ENCODE data around the gene KEL. TPM values are rescaled to one million over a fixed set of nuclear protein-coding genes. Genes with fewer than 3 reads are reported as not detected.

The KEL gene
- total RNA-seq, 4 donors from 2014 or later: not detected

DNA sequence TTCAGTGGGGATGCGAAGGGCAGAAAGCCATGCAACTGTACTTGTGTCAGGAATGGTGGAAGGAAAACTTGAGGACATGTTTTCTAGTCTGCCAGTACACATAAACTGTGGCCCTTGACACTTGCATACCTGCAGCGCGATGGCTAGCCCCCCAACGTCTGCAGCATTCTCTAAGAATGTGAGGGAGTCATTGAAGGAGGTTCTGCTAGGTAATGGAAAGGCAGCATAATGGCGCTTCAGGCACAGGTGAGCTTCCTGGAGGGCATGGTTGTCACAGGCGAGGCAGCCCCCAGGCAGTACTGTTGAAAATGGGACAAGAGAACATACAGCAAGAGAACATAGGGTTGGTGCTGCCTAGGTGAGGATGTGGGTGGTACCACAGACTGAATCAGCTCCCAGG is 19.4 kb downstream of the KEL start:
- TF ChIP-seq POLR2AphosphoS5 (IDR thresholded peaks at IDR 0.05): no peak
- TF ChIP-seq, protein P1, sequence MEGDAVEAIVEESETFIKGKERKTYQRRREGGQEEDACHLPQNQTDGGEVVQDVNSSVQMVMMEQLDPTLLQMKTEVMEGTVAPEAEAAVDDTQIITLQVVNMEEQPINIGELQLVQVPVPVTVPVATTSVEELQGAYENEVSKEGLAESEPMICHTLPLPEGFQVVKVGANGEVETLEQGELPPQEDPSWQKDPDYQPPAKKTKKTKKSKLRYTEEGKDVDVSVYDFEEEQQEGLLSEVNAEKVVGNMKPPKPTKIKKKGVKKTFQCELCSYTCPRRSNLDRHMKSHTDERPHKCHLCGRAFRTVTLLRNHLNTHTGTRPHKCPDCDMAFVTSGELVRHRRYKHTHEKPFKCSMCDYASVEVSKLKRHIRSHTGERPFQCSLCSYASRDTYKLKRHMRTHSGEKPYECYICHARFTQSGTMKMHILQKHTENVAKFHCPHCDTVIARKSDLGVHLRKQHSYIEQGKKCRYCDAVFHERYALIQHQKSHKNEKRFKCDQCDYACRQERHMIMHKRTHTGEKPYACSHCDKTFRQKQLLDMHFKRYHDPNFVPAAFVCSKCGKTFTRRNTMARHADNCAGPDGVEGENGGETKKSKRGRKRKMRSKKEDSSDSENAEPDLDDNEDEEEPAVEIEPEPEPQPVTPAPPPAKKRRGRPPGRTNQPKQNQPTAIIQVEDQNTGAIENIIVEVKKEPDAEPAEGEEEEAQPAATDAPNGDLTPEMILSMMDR (IDR thresholded peaks at IDR 0.05): no peak
- no peak for TF ChIP-seq EP300 (IDR thresholded peaks at IDR 0.05)
- no peak for TF ChIP-seq POLR2A (IDR thresholded peaks at IDR 0.05)
- ATAC-seq: no peak
- Histone ChIP-seq H3K4me3 (no peak overlapping the region), H3K36me3 (no peaks in the 10 kb centered on the region), H3K9me3 (no peaks in the 10 kb centered on the region), H3K4me1 (no peaks in the 10 kb centered on the region), H3K27ac (no peak overlapping the region), H3K27me3 (no peaks in the 10 kb centered on the region)
- WGBS, 2 donors (ENCODE audit: low coverage in 1 of 2): 86% methylated on average over 2 of the region's 6 CpGs; no CpG with 5 or more reads in 1 of the 2 donors

- H3K36me3 ChIP-seq: no peaks in the 10 kb centered on the region
- no peaks in the 10 kb centered on the region for H3K9me3 ChIP-seq
- H3K27me3 ChIP-seq: no peaks in the 10 kb centered on the region
- TF ChIP-seq, protein P1 (IDR thresholded peaks at IDR 0.05): no peak
- TF ChIP-seq POLR2A (IDR thresholded peaks at IDR 0.05) (no peak), POLR2AphosphoS5 (IDR thresholded peaks at IDR 0.05) (no peak), EP300 (IDR thresholded peaks at IDR 0.05) (no peak)
- ATAC-seq: no peak
- H3K4me3 ChIP-seq: no peak overlapping the region
- WGBS, 2 donors (ENCODE audit: low coverage in 1 of 2): 86 to 100% methylated on average over 1 to 7 of the region's 7 CpGs
- H3K4me1 ChIP-seq: no peaks in the 10 kb centered on the region
- no peak overlapping the region for H3K27ac ChIP-seq
These were observed 20.6 kb downstream of the KEL start for GRCh38 chr7:142941541-142941940.

DNA sequence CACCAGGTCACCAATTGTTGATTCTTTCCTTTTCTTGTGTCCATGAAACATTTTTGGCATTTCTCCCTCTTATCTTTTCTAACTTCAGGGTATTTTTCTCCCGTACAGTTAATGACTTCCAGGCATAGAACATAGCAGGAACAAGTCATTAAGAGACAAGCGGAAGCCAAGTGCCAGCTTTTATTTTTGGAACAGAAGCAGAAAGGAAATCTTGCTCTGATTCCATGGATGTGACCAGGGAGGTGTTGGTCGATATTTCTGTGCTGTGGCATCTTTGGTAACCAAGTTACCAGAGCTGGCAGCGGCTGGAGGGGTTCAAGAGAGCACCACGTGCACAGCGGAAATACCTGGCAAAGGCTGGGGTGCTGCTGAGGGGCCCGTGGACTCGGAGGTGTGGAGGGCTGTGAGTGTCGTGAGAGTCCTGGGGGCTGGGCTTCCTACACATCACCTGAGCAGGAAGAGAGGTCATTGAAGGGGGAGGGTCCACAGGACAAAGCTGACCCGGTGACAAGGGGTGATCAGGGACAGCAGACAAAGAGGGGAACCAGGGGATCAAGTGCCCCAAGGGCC is 21.1 kb downstream of the KEL start:
- Histone ChIP-seq H3K27ac (no peak overlapping the region), H3K27me3 (no peaks in the 10 kb centered on the region), H3K36me3 (no peaks in the 10 kb centered on the region), H3K9me3 (no peaks in the 10 kb centered on the region), H3K4me3 (no peak overlapping the region), H3K4me1 (no peaks in the 10 kb centered on the region)
- no peak for TF ChIP-seq POLR2AphosphoS5 (IDR thresholded peaks at IDR 0.05)
- no peak for TF ChIP-seq POLR2A (IDR thresholded peaks at IDR 0.05)
- TF ChIP-seq EP300 (IDR thresholded peaks at IDR 0.05): no peak
- TF ChIP-seq, protein P1 (IDR thresholded peaks at IDR 0.05): no peak
- 36 to 51% methylated on average over 3 to 8 of the region's 10 CpGs for WGBS, 2 donors (ENCODE audit: low coverage in 1 of 2)
- no peak for ATAC-seq

- Histone ChIP-seq H3K4me3 (no peak within 1 kb of the TSS), H3K27ac (no peak within 1 kb of the TSS), H3K36me3 (no peaks in the 10 kb centered on the region), H3K9me3 (no peaks in the 10 kb centered on the region), H3K4me1 (no peaks in the 10 kb centered on the region), H3K27me3 (no peaks in the 10 kb centered on the region)
- TF ChIP-seq POLR2AphosphoS5 (IDR thresholded peaks at IDR 0.05) (no peak), POLR2A (IDR thresholded peaks at IDR 0.05) (no peak), EP300 (IDR thresholded peaks at IDR 0.05) (no peak)
- TF ChIP-seq, protein P1 (IDR thresholded peaks at IDR 0.05): no peak
- ATAC-seq: peak; percentile 27
- WGBS, 2 donors (ENCODE audit: low coverage in 1 of 2): 63 to 65% methylated on average over 7 to 8 of the region's 10 CpGs
These were observed 22.8 kb downstream of the KEL start, which contains the start of gene LLCFC1 for GRCh38 chr7:142939226-142939910. Gene LLCFC1 (plus strand): TSS chr7:142939484. CDS start chr7:142939622, 138 bp downstream.

DNA sequence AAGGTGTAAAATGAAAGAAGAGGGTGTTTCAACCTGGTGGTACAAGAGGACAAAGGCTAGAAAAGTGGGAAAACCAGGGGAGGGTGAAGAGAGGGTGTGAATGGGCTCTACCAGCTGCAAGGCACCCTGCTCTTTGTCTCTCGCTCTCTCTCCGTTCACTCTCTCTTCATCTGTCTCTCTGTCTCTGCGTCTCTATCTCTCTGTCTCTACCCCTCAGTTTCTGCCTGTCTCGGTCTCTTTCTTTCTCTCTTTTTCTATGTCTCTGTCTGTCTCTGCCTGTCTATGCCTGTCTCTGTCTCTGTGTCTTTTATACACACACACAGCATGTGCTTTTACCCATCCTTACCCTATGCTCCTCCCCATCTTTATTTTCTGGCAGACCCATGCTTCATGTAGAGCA is 23.6 kb downstream of the KEL start:
- ATAC-seq: no peak
- TF ChIP-seq, protein P1 (IDR thresholded peaks at IDR 0.05): no peak
- no peak for TF ChIP-seq EP300 (IDR thresholded peaks at IDR 0.05)
- TF ChIP-seq POLR2AphosphoS5 (IDR thresholded peaks at IDR 0.05): no peak
- no peak for TF ChIP-seq POLR2A (IDR thresholded peaks at IDR 0.05)
- Histone ChIP-seq H3K27me3 (no peaks in the 10 kb centered on the region), H3K27ac (no peak overlapping the region), H3K9me3 (no peaks in the 10 kb centered on the region), H3K4me1 (no peaks in the 10 kb centered on the region), H3K4me3 (no peak overlapping the region), H3K36me3 (no peaks in the 10 kb centered on the region)
- 71 to 89% methylated on average over 4 of the region's 4 CpGs for WGBS, 2 donors (ENCODE audit: low coverage in 1 of 2)
